ENCODE data around the gene FIGN. TPM values are rescaled to one million over a fixed set of nuclear protein-coding genes. Genes with fewer than 3 reads are reported as not detected.

Gene FIGN
- total and polyA plus RNA-seq, 12 donors: 2.1 to 17.0 (median 11.9) TPM

DNA sequence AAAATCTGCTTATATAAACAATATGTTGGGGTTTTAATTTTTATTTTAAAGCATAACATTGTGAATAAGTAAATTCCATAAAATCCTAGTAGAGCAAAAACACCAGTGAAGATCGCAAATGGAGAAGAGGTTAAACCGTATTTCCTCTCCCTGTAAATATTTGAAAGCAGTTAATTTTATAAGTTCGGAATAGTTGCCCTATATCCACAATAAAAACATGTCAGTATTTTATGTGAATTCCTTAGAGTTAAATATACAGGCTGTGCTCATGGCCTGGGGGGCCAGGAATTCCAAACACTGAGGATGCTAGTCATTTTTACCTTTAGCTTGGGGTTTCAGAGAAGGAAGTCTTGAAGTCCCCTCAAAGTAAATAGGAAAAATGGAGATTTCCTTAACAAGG is 135.0 kb downstream of the FIGN start:
- TF ChIP-seq, protein P1, sequence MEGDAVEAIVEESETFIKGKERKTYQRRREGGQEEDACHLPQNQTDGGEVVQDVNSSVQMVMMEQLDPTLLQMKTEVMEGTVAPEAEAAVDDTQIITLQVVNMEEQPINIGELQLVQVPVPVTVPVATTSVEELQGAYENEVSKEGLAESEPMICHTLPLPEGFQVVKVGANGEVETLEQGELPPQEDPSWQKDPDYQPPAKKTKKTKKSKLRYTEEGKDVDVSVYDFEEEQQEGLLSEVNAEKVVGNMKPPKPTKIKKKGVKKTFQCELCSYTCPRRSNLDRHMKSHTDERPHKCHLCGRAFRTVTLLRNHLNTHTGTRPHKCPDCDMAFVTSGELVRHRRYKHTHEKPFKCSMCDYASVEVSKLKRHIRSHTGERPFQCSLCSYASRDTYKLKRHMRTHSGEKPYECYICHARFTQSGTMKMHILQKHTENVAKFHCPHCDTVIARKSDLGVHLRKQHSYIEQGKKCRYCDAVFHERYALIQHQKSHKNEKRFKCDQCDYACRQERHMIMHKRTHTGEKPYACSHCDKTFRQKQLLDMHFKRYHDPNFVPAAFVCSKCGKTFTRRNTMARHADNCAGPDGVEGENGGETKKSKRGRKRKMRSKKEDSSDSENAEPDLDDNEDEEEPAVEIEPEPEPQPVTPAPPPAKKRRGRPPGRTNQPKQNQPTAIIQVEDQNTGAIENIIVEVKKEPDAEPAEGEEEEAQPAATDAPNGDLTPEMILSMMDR (IDR thresholded peaks at IDR 0.05): no peak
- Histone ChIP-seq H3K36me3 (no peaks in the 10 kb centered on the region), H3K4me1 (peaks cover 0 to 28% (median 15%) of the 10 kb centered on the region in 9 donors), H3K9me3 (no peaks in the 10 kb centered on the region), H3K4me3 (no peak overlapping the region), H3K27me3 (no peaks in the 10 kb centered on the region), H3K27ac (no peak overlapping the region)
- 90 to 94% methylated on average over 3 of the region's 3 CpGs for WGBS, 2 donors
- ATAC-seq (no peak), DNase-seq (no peak)
- intact Hi-C loops (cut with DNase I): loop anchor here in 1 of 10 donors (5.0 kb wide), 1 partner anchor 132 kb away; no protein-coding TSS in a partner anchor

DNA sequence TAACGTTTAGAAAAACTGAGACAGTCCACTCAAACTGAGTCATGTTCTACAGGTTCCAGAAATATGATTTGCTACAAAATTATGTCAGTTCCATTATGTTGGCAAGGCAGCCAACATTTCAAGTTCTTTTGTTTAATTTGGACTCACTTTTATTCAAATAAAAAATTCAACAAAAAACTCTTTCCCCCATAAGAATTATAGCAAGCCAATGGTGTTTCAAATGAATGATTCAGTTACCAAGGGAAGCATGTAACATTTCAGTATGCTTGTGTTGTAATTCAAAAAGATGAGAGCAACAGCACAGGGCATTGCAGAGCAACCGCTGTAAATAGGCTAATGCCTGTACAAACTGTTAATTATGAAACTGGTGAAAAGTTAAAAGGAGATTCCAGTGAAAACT is 140.8 kb downstream of the FIGN start:
- TF ChIP-seq, protein P1 (IDR thresholded peaks at IDR 0.05): no peak
- H3K9me3 ChIP-seq: no peaks in the 10 kb centered on the region
- H3K4me1 ChIP-seq: peaks cover 0 to 5% (median 0%) of the 10 kb centered on the region in 9 donors
- no peak overlapping the region for H3K4me3 ChIP-seq
- ATAC-seq: no peak
- no peaks in the 10 kb centered on the region for H3K27me3 ChIP-seq
- 61 to 73% methylated on average over 2 of the region's 2 CpGs for WGBS, 2 donors
- no peak overlapping the region for H3K27ac ChIP-seq
- intact Hi-C loops (cut with DNase I): no loop called here
- no peaks in the 10 kb centered on the region for H3K36me3 ChIP-seq
- DNase-seq: no peak

DNA sequence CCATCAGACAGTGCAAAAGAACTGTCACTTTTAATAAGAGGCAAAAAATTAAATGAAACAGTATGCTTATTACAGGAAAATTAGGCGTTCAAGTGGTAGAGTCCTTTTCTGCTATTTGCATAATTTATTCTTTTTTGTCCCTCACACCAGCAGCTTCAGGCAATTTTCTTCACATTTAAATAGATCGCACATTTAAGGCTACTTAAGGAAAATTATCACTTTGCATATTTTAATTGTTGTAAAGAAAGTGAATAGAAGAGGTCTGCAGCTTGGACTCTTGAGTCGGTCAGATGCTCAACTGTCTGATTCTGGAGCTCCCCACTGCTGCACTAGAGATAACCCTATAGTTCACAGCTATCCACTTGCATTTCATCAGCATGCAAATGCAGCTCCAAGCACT is 141.3 kb downstream of the FIGN start:
- Histone ChIP-seq H3K36me3 (no peaks in the 10 kb centered on the region), H3K27me3 (no peaks in the 10 kb centered on the region), H3K4me1 (peaks cover 0 to 5% (median 0%) of the 10 kb centered on the region in 9 donors), H3K27ac (no peak overlapping the region), H3K4me3 (no peak overlapping the region), H3K9me3 (no peaks in the 10 kb centered on the region)
- TF ChIP-seq, protein P1 (IDR thresholded peaks at IDR 0.05): no peak
- DNase-seq: no peak
- 77 to 79% methylated on average over 3 of the region's 3 CpGs for WGBS, 2 donors
- intact Hi-C loops (cut with DNase I): no loop called here
- ATAC-seq: no peak

DNA sequence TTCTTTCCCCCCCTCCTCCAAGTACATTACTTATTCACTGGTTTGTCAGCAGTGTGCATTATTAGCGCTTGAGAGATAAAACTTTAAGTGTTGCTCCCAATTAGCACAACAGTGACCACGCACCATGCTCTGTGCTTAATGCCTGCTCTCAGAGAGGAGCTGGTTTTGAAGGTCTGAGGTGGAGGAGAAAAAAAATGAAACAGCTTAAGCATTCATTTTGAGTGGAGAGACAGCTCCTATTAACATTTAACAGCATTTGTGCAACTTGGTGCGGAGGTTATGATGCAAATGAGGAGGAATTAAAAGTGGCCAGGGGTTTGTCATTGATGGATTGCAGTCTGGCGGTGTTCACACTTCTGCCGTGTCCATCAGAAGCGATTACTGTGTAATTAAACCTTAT is 141.8 kb downstream of the FIGN start:
- Histone ChIP-seq H3K4me1 (peaks cover 0 to 5% (median 0%) of the 10 kb centered on the region in 9 donors), H3K27ac (no peak overlapping the region), H3K9me3 (no peaks in the 10 kb centered on the region), H3K27me3 (no peaks in the 10 kb centered on the region), H3K4me3 (no peak overlapping the region), H3K36me3 (no peaks in the 10 kb centered on the region)
- TF ChIP-seq, protein P1 (IDR thresholded peaks at IDR 0.05): no peak
- DNase-seq (no peak), ATAC-seq (no peak)
- 46 to 62% methylated on average over 6 of the region's 6 CpGs for WGBS, 2 donors
- intact Hi-C loops (cut with DNase I): no loop called here

Measured in heart right ventricle (tissue), 16 donors.